Measurements from ENCODE around the gene HHIPL1.
A peak's percentile ranks its signal among the peaks of the same experiment; 100 is the strongest.
"Not testable (repeated sequence)": the region's sequence is repeated elsewhere in the genome, so short reads cannot be mapped to it uniquely, and the experiment has no call there.

HHIPL1 gene

DNA sequence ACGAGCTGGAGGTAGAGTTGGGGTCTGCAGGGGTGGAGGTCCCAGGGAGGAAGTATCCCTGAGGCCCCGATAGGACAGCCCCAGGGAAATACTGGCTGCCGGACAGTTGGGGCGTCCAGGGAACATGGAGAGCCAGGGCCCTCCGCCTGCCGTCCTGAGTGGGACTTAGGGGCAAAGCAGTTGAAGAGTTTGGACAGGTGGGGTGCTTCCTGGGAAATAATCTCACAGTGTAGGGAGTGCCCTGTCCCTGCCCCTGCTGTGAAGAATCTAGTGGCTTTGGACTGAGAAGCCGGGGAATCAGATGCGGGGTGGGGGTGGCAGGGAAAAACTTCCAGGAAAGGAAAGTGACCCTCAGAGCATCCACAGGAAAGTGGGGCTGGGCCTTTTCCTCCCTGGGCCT lies 9.8 kb upstream of the HHIPL1 start:
- no peak for DNase-seq (ENCODE audit: low spot score)

DNA sequence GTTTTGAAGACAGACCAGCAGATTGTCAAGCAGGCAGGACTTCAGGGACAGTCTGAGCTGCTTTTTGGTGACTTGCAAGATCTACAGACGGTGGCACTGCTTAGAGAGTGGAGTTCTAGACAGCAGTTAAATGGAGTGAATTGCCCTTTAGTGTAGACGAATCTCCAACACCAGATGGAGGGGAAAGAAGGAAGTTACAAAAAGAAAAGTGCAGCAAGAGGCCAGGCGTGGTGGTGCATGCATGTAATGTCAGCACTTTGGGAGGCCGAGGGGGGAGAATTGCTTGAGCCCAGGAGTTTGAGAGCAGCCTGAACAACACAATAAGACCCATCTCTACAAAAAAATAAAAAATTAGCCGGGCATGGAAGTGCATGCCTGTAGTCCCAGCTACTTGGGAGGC lies 8.4 kb upstream of the HHIPL1 start:
- DNase-seq (ENCODE audit: low spot score): no peak

DNA sequence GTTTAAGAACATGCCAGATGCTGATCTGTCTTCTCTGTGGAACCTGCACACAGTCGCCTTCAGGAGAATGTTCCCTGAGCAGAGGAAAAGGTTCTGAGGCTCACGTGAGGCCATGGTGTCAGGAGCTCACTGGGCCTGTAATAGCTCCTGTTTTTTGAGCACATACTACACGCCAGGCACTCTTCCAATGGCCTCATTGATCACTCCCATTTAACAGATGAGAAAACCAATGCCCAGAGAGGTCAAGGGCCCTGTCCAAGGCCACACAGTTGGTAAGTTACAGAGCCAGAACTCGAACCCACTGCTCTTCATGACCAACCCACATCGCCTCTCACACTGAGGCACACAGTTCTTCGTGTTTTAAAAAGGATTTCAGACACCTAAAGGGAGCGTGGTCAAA lies 7.3 kb upstream of the HHIPL1 start:
- no peak for DNase-seq (ENCODE audit: low spot score)

DNA sequence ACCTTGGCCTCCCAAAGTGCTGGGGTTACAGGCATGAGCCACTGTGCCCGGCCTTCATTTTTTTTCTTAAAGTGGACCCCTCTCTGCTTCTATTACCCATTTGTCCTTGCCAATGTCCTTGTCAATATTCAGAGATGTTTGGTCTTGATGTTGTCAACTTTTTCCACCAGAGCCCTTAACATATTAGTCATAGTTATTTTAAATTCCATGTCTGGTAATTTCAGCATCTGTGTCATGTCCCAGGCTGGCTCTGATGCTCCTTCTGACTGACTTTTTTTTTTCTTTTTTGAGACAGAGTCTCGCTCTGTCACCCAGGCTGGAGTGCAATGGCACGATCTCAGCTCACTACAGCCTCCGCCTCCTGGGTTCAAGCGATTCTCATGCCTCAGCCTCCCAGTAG lies 2.2 kb upstream of the HHIPL1 start:
- not testable (repeated sequence) for DNase-seq (ENCODE audit: low spot score)

- no peak for DNase-seq (ENCODE audit: low spot score)
Measured at GRCh38 chr14:99643343-99643742, 1.6 kb upstream of the HHIPL1 start.

DNA sequence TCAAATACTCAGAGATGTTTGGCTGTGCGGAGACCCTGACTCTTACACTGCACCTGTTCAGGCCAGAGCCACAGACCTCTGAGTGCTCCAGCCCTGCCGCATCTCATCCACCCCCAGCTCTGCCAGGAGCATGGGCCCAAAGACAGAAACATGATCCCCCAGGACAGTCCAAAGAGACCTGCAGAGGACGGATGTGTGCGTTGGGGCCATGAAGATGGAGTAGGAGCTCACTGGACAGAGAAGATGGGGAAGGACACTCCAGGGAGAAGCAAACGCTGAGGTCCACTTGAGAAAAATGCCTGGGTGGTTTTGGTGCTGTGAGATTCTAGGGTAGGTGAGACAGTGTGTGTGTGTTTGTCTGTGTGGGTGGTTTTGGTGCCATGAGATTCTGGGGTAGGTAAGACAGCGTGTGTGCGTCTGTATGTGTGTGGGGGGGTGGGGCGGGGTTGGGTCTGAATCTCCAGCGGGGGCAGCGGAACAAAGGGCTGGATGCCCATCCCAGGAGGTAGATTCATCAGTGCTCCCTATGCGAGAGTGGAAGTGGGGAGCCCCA lies 818 bp upstream of the HHIPL1 start:
- DNase-seq (ENCODE audit: low spot score): no peak

DNA sequence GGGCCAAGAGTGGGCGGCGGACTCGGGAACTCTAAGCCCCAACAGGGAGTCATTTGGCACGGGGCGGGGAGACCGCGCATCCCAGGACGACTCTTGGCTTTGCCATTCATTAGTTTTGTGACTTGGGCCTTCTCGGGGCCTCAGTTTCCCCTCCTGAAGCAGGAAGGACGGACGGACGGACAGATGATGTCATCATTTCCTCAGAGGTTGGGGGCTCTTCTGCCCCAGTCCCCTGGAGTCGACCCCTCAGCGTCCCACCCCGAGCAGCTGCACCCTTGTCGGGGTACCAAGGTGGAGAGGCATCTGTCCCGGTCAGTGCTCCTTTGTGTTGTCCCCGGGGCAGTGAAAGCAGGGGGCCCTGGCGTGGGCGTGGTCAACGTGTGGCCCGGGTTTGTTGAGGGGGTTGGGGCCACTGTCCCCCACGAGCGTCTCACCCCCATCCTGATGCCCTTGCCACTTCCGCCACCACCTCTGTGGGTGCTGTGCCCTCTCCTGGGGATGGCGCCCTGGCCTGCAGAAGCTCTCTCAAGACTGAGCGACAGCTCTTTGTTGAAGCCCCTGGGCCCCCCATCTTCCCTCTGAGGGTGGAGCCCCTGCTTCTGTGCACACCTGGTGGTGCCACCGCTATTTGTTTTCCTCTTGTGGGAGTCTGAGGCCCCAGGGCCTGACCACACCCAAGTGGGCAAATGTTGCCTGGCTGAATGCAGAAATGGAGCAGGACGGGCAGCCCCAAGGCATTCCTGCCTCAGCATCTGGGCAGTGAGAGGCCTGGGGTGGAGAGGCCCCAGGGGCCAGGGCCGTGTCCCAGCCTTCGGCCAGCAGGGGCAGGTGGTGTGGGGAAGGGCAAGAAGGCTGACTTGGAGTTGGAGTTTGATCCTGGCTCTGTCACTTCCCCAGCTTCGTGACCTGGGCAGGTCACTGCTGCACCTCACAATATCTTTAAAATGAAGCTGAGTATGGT lies 896 bp downstream of the HHIPL1 start:
- no peak for DNase-seq (ENCODE audit: low spot score)

- DNase-seq (ENCODE audit: low spot score): no peak
Measured at GRCh38 chr14:99647411-99647810, 2.5 kb downstream of the HHIPL1 start.

DNA sequence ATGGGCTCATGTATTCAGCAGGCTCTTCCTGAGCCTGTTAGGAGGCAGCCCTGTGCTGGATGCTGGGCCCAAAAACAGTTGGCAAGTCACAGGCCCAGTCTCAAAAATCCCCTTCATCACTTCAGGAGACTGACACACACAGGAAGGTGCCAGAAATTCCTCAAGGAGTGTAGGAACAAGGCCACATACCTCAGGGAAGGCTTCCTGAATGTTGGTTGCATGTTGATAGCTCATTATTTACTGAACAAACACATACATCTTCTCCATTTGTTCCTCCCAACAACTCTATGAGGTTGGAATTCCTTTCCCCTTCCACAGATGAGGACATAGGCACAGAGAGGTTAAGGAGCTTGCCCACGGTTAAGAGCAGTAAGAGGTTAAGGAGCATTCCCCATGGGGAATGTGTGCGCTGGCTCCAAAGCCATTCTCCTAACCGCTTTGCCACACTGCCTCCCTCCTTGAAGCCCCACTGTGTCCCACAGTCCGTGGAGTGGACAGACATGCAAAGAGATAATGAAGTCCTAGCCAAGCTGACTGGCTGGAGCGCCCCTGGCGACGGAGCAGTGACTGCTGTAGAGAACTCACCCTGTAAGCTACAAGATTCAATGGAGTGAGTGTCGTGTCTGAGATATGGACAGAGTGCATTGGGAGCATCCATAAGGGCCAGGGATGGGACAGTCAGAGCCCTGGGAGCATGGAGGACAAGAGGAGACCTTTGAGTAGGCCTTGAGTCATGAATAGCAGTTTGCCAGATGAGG lies 3.3 kb downstream of the HHIPL1 start:
- no peak for DNase-seq (ENCODE audit: low spot score)

DNA sequence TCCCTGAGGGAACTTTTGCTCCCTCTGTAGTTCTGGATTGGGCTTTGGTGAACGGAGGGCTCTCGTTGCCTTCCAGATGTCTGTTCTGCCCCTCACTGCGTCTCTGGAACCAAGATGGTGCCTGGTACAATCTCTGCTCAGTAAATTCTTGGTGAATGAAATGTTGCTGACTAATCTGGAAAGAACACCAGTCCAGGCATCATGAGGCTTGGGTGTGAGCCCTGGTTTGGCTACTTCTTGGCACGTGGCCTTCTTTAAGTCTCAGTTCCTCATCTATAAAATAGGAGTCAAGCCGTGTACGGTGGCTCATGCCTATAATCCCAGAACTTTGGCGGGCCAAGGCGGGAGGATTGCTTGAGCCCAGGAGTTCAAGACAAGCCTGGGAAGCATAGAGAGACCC lies 4.3 kb downstream of the HHIPL1 start:
- no peak for DNase-seq (ENCODE audit: low spot score)

- no peak for DNase-seq (ENCODE audit: low spot score)
Measured at GRCh38 chr14:99649643-99650042, 4.7 kb downstream of the HHIPL1 start.

DNA sequence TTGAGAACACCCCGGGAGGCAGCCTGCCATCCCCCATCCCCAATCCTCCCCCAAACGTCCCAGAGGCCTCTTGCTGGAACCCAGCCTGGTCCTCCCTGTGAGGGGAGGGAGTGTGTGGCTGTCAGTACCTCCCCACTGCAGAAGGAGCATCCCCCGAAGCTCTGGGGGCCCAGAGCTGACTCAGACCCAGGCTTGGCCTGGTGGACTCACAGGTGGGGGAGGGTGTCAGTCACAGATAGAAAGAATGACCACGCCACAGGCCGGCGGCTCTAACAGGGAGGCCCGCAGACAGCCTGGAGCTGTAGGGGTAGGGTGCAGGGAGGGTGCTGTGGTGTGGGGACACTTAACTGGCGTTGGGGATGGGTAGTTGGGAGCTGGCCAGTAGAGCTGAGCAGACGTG lies 5.3 kb downstream of the HHIPL1 start:
- DNase-seq (ENCODE audit: low spot score): no peak

- no peak for DNase-seq (ENCODE audit: low spot score)
Measured at GRCh38 chr14:99651953-99652746, 7.2 kb downstream of the HHIPL1 start.

GRCh38 chr14:99654235-99654985 lies 9.5 kb downstream of the HHIPL1 start:
- DNase-seq (ENCODE audit: low spot score): no peak

- DNase-seq (ENCODE audit: low spot score): no peak
Measured at GRCh38 chr14:99655521-99655920, 10.6 kb downstream of the HHIPL1 start.

DNA sequence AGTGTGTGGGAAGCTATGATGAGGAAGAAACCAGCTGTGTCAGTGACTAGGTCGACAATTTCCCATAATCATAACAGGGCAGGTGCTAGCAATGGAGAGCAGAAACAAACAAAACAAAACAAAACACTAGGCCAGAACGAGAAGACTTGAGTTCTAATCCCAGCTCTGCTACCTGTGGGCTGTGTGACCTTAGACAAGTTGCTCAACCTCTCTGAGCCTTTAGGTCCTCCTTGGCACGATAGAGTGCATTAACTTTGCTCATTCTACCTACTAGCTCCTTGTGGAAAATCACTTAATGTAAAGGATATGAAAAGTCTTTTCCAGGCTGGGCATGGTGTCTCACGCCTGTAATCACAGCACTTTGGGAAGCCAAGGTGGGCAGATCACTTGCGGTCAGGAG lies 11.2 kb downstream of the HHIPL1 start:
- no peak for DNase-seq (ENCODE audit: low spot score)

GRCh38 chr14:99657645-99658155 lies 12.8 kb downstream of the HHIPL1 start:
- DNase-seq (ENCODE audit: low spot score): no peak

GRCh38 chr14:99658218-99658845 lies 13.4 kb downstream of the HHIPL1 start:
- DNase-seq (ENCODE audit: low spot score): peak; percentile 42

- DNase-seq (ENCODE audit: low spot score): no peak
Measured at GRCh38 chr14:99659333-99659741, 14.4 kb downstream of the HHIPL1 start.

- DNase-seq (ENCODE audit: low spot score): no peak
Measured at GRCh38 chr14:99660006-99660566, 15.2 kb downstream of the HHIPL1 start.
